Retinal pigment epithelial cell (primary cell): ENCODE data around the gene ARHGAP31.
"Not testable (repeated sequence)": the region's sequence is repeated elsewhere in the genome, so short reads cannot be mapped to it uniquely, and the experiment has no call there.

Experiments used
- DNase-seq: peaks from one replicate; pipeline ENCODE4 v3.0.0-alpha.2; 2010; ENCODE audit warnings: low read depth
- H3K4me3 ChIP-seq: 2 replicates; pipeline ENCODE4 v1.5.1; 2011; ENCODE audit warnings: mild to moderate bottlenecking, low read length, control low read depth, moderate library complexity
- CTCF ChIP-seq: conservative IDR thresholded peaks from 2 replicates; pipeline ENCODE4 v1.5.1; 2011; ENCODE audit warnings: low read depth, low read length, control low read depth, inconsistent platforms

The ARHGAP31 gene

GRCh38 chr3:119319311-119319710 lies 25.1 kb downstream of the ARHGAP31 start:
- no peak for TF ChIP-seq CTCF
- no peak overlapping the region for H3K4me3 ChIP-seq
- no peak for DNase-seq

- not testable (repeated sequence) for DNase-seq, H3K4me3 ChIP-seq
Observed at GRCh38 chr3:119320785-119321184, 26.6 kb downstream of the ARHGAP31 start.

- no peak for TF ChIP-seq CTCF
- no peak for DNase-seq
- H3K4me3 ChIP-seq: peak overlapping the region; percentile 68
Observed at GRCh38 chr3:119322021-119322834, 28.0 kb downstream of the ARHGAP31 start.

- peak overlapping the region; percentile 68 for H3K4me3 ChIP-seq
- peak; percentile 32 for DNase-seq
- TF ChIP-seq CTCF: peak; percentile 2
Observed at GRCh38 chr3:119322835-119323722, 28.9 kb downstream of the ARHGAP31 start.

- TF ChIP-seq CTCF: no peak
- H3K4me3 ChIP-seq: peak overlapping the region; percentile 68
- no peak for DNase-seq
Observed at GRCh38 chr3:119323723-119324085, 29.5 kb downstream of the ARHGAP31 start.

GRCh38 chr3:119324899-119325298 lies 30.7 kb downstream of the ARHGAP31 start:
- DNase-seq: no peak
- no peak for TF ChIP-seq CTCF
- no peak overlapping the region for H3K4me3 ChIP-seq

- TF ChIP-seq CTCF: no peak
- no peak overlapping the region for H3K4me3 ChIP-seq
- no peak for DNase-seq
Observed at GRCh38 chr3:119326976-119327375, 32.8 kb downstream of the ARHGAP31 start.
